Endothelial cell of umbilical vein (primary cell): ENCODE results near the gene ASXL1. TPM values are rescaled to one million over a fixed set of nuclear protein-coding genes. Genes with fewer than 3 reads are reported as not detected.

Source experiments
- BruUV-seq: library from RNA; stranded (reverse); fragments of 400-500 nt; replicated peaks from 2 replicates; lab custom pipeline; 2021; lab: Mats Ljungman, UMichigan
- CTCF ChIA-PET: fragments of 300-600, 350-600 bp; sonication (Branson Sonifier 250); formaldehyde crosslinking; loops from one replicate; lab custom pipeline; 2021; ENCODE audit warnings: antibody characterized with exemption, inconsistent platforms; lab: Charles Lee
- POLR2A ChIA-PET: fragments of 300-600, 350-600 bp; sonication (Branson Sonifier 250); formaldehyde crosslinking; loops from one replicate; lab custom pipeline; 2021; ENCODE audit warnings: antibody characterized with exemption, inconsistent platforms; lab: Charles Lee
- DNase-seq: peaks from one replicate; pipeline ENCODE4 v3.0.0-alpha.2; 2011; ENCODE audit warnings: low read depth, low spot score
- FAIRE-seq: peaks from 2 replicates; lab custom pipeline; 2011; peaks lifted over from hg19 to GRCh38; lab: Jason Lieb, UNC
- H2AFZ ChIP-seq: 2 replicates; pipeline ENCODE4 v1.6.0; 2012; ENCODE audit warnings: low read depth, low read length, control low read depth, inconsistent platforms
- H3K27ac ChIP-seq: 2 replicates; pipeline ENCODE4 v1.5.1; 2011; ENCODE audit warnings: low read depth, mild to moderate bottlenecking, control low read depth, low read length, moderate library complexity; ENCODE audit not compliant: insufficient read depth
- H3K27me3 ChIP-seq, 2 experiments: 2 replicates each; pipeline versions ENCODE4 v1.6.0 to v1.6.1; 2011; ENCODE audit warnings: low read length in 2 of 2, mixed read lengths in 1 of 2; ENCODE audit not compliant: control insufficient read depth in 2 of 2, insufficient read depth in 2 of 2
- H3K36me3 ChIP-seq, 2 experiments: 2 replicates in 1 of 2; 3 replicates in 1 of 2; pipeline ENCODE4 v1.5.1; 2011; ENCODE audit warnings: low read length in 2 of 2, mild to moderate bottlenecking in 1 of 2, moderate library complexity in 1 of 2; ENCODE audit not compliant: control insufficient read depth in 2 of 2, insufficient read depth in 2 of 2; ENCODE audit errors: extremely low read depth in 1 of 2
- H3K4me1 ChIP-seq: 3 replicates; pipeline ENCODE4 v1.5.1; 2011; ENCODE audit warnings: mild to moderate bottlenecking, low read length; ENCODE audit not compliant: control insufficient read depth, insufficient read depth; ENCODE audit errors: extremely low read depth
- H3K4me2 ChIP-seq: 2 replicates; pipeline ENCODE4 v1.6.1; 2011; ENCODE audit warnings: low read length, control low read depth, mixed read lengths; ENCODE audit not compliant: insufficient read depth
- H3K4me3 ChIP-seq, 3 experiments: fragments of 200-600 bp in 1 of 3; sonication (generic), shearing (Covaris generic) in 1 of 3; replicated peaks in 1 of 3; 2 replicates each; pipeline ENCODE4 v1.5.1; 2011 to 2016; ENCODE audit warnings: control low read depth in 3 of 3, low read length in 3 of 3, mild to moderate bottlenecking in 2 of 3, inconsistent platforms in 1 of 3, low read depth in 1 of 3, moderate library complexity in 1 of 3; ENCODE audit not compliant: insufficient read depth in 1 of 3
- H3K79me2 ChIP-seq: 2 replicates; pipeline ENCODE4 v1.6.0; 2012; ENCODE audit warnings: low read length, inconsistent platforms; ENCODE audit not compliant: control insufficient read depth, insufficient read depth
- H3K9ac ChIP-seq: replicated peaks from 2 replicates; pipeline ENCODE3; 2011; ENCODE audit warnings: low read length, control low read depth; ENCODE audit not compliant: insufficient read depth; ENCODE audit errors: extremely low read depth
- H3K9me1 ChIP-seq: replicated peaks from 3 replicates; pipeline ENCODE4 v1.6.0; 2011; ENCODE audit warnings: mild to moderate bottlenecking, low read length; ENCODE audit not compliant: control insufficient read depth, insufficient read depth; ENCODE audit errors: extremely low read depth
- H3K9me3 ChIP-seq: replicated peaks from 2 replicates; pipeline ENCODE4 v1.5.1; 2012; ENCODE audit warnings: low read length, inconsistent platforms; ENCODE audit not compliant: control insufficient read depth, insufficient read depth
- H4K20me1 ChIP-seq: replicated peaks from 2 replicates; pipeline ENCODE3; 2011; ENCODE audit warnings: mild to moderate bottlenecking, low read length; ENCODE audit not compliant: control insufficient read depth, insufficient read depth; ENCODE audit errors: extremely low read depth
- CTCF ChIP-seq, 2 donors: IDR thresholded peaks; 1 replicate in 1 of 2; 2 replicates in 1 of 2; pipeline ENCODE4 v1.5.1; 2011; ENCODE audit warnings: low read length in 2 of 2, mild to moderate bottlenecking in 2 of 2, moderate library complexity in 2 of 2, control low read depth in 1 of 2, inconsistent platforms in 1 of 2, low read depth in 1 of 2; ENCODE audit not compliant: insufficient read depth in 1 of 2; ENCODE audit errors: extremely low read depth in 1 of 2
- EZH2 ChIP-seq: IDR thresholded peaks from 2 replicates; pipeline ENCODE4 v1.6.1; 2012; ENCODE audit warnings: borderline replicate concordance, low read depth, mild to moderate bottlenecking, moderate library complexity, low read length, inconsistent platforms; ENCODE audit not compliant: severe bottlenecking
- FOS ChIP-seq: IDR thresholded peaks from 2 replicates; pipeline ENCODE4 v1.6.1; 2011; ENCODE audit warnings: mild to moderate bottlenecking, low read length, moderate library complexity, borderline replicate concordance; ENCODE audit not compliant: insufficient read depth
- GATA2 ChIP-seq: IDR thresholded peaks from 2 replicates; pipeline ENCODE4 v1.7.0; 2011; ENCODE audit warnings: low read depth, mild to moderate bottlenecking, moderate library complexity, mixed read lengths, low read length; ENCODE audit not compliant: insufficient read length, insufficient read depth
- JUN ChIP-seq: IDR thresholded peaks from 2 replicates; pipeline ENCODE4 v1.6.1; 2011; ENCODE audit warnings: borderline replicate concordance, low read depth; ENCODE audit not compliant: insufficient read length, insufficient read depth
- MYC ChIP-seq: IDR thresholded peaks from one replicate; pipeline ENCODE4 v1.6.1; 2011; ENCODE audit warnings: mild to moderate bottlenecking, low read depth, low read length
- POLR2A ChIP-seq: IDR thresholded peaks from 2 replicates; pipeline ENCODE4 v1.6.1; 2012; ENCODE audit warnings: low read depth, mild to moderate bottlenecking, control low read depth, low read length
- POLR2AphosphoS5 ChIP-seq: IDR thresholded peaks from 2 replicates; pipeline ENCODE4 v1.6.1; 2012; ENCODE audit warnings: low read depth, mild to moderate bottlenecking, control low read depth, low read length, moderate library complexity; ENCODE audit not compliant: insufficient read depth
- dilution Hi-C: fragments of 300-500 bp; cut with MboI; formaldehyde crosslinking; loops from one replicate; pipeline ENCODE4 v1.15.0; 2019; ENCODE audit warnings: low sequenced_read_pairs; ENCODE audit not compliant: extremely low pct_ligation_motif_present
- intact Hi-C: fragments of 100-400 bp; cut with micrococcal nuclease; formaldehyde crosslinking; loops from one replicate; pipeline ENCODE4 v1.10.0; 2022
- polyA plus RNA-seq, 4 experiments: library from polyadenylated mRNA; depleted of rRNA in 3 of 4; stranded (reverse) in 3 of 4; unstranded in 1 of 4; fragments of >200 nt; gene quantifications; 2 replicates each; pipeline versions ENCODE4 v1.2.1 to v1.2.3, GENCODE V29; 2011 to 2012; ENCODE audit warnings: missing spikeins in 1 of 4
- total RNA-seq: library from RNA; stranded (reverse); gene quantifications from 2 replicates; pipeline ENCODE4 v1.2.3, GENCODE V29; 2021
- TF ChIP-seq, protein P1 (sequence below): IDR thresholded peaks from 2 replicates; pipeline ENCODE4 v1.6.1; 2011; ENCODE audit not compliant: insufficient read depth, insufficient read length

The ASXL1 gene
- total and polyA plus RNA-seq, 2 donors (not counting 3 experiments of a cell fraction or from before 2014, with no cell fraction given), result 45.4 to 101 TPM

DNA sequence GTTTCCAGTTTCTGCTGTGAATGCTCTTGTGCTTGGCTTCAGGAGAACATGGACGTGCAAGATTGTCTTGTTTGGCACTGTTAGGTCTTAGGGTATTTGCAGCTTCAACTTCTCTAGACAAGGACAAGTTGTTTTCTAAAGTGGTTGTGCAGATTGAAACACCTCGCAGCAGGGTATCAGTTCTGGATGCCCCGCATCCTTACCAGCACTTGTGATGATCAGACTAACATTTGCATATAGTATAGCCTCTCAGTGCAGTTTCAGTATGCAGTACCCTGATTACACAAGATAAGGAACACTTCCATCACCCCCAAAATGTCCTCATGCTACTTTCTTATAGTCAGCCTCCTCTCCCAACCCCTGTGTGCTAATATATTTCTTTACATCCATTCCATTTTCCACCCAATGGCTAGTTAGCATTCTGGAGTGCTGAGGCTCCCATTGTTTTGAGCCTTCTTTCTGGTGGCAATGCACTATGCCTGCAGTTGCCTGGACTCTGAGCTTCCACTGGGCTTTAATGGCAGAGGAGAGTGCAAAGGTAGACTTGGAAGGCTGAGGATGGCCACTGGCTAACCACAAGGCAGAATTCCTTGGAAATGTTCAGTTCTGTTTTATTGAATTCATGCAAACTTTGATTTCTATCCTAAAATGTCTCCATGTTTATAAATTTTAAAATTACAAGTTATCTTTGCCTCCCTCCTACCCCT lies 45.3 kb upstream of the ASXL1 start:
- Histone ChIP-seq H4K20me1 (no peaks in the 10 kb centered on the region), H3K4me3 (no peak overlapping the region), H3K27ac (no peak overlapping the region), H3K9me1 (no peaks in the 10 kb centered on the region), H3K9me3 (no peaks in the 10 kb centered on the region), H3K27me3 (no peaks in the 10 kb centered on the region), H3K4me1 (no peaks in the 10 kb centered on the region), H3K79me2 (no peaks in the 10 kb centered on the region), H3K36me3 (peaks cover 2 to 22% of the 10 kb centered on the region in 2 experiments), H3K9ac (no peak overlapping the region), H3K4me2 (no peak overlapping the region), H2AFZ (no peak overlapping the region)
- FAIRE-seq, result no peak
- intact Hi-C loops (no loop called here), dilution Hi-C loops (no loop called here)
- POLR2A ChIA-PET, result no interaction called here
- TF ChIP-seq FOS, result no peak
- TF ChIP-seq EZH2, result no peak
- no peak for TF ChIP-seq GATA2
- no peak for TF ChIP-seq MYC
- TF ChIP-seq CTCF (IDR thresholded peaks at IDR 0.05; ENCODE audit: extremely low read depth in 1 of 2, insufficient read depth in 1 of 2, low read depth in 1 of 2, low read length in 2 of 2), result no peak
- no peak for TF ChIP-seq POLR2AphosphoS5
- no peak for TF ChIP-seq JUN
- no peak for TF ChIP-seq POLR2A
- TF ChIP-seq, protein P1, sequence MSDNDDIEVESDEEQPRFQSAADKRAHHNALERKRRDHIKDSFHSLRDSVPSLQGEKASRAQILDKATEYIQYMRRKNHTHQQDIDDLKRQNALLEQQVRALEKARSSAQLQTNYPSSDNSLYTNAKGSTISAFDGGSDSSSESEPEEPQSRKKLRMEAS, result no peak
- CTCF ChIA-PET, result interaction anchor here (0.7 kb wide), 1 partner anchor 185 kb away, joined by 4 read pairs; no protein-coding TSS in a partner anchor
- no TSS peak for BruUV-seq
- DNase-seq, result no peak
